Thyroid gland (tissue), 4 donors: ENCODE data around the gene BIRC3. TPM values are rescaled to one million over a fixed set of nuclear protein-coding genes. Genes with fewer than 3 reads are reported as not detected.

ENCODE experiments used
- DNase-seq, 2 donors: peaks; one replicate each; pipeline ENCODE4 v3.0.0-alpha.2; 2019
- H3K27ac ChIP-seq, 3 donors: fragments of 200-600 bp; sonication (generic); 1 replicate in 2 of 3; 2 replicates in 1 of 3; pipeline ENCODE4 v1.5.1; 2016 to 2019; ENCODE audit warnings: mild to moderate bottlenecking in 1 of 3, moderate library complexity in 1 of 3
- H3K27me3 ChIP-seq: fragments of 200-600 bp; sonication (generic); one replicate; pipeline ENCODE4 v1.5.1; 2019
- H3K36me3 ChIP-seq, 2 donors: fragments of 200-600 bp; sonication (generic); one replicate each; pipeline ENCODE4 v1.5.1; 2016 to 2019
- H3K4me1 ChIP-seq, 2 donors: fragments of 200-600 bp; sonication (generic); one replicate each; pipeline ENCODE4 v1.5.1; 2017 to 2019
- H3K4me3 ChIP-seq, 3 donors: fragments of 200-600 bp; sonication (generic); replicated peaks in 1 of 3; 1 replicate in 2 of 3; 2 replicates in 1 of 3; pipeline ENCODE4 v1.5.1; 2016; ENCODE audit warnings: mild to moderate bottlenecking in 1 of 3
- H3K9me3 ChIP-seq: fragments of 200-600 bp; sonication (generic); one replicate; pipeline ENCODE4 v1.5.1; 2017
- CTCF ChIP-seq, 6 experiments: fragments of 200-600 bp in 3 of 6; fragments of 450-650 bp in 3 of 6; sonication (generic) in 3 of 6; IDR thresholded peaks; one replicate each; pipeline ENCODE4 v1.5.1; 2016 to 2019; ENCODE audit warnings: antibody characterized with exemption in 6 of 6, mild to moderate bottlenecking in 2 of 6, inconsistent platforms in 1 of 6, moderate library complexity in 1 of 6
- POLR2A ChIP-seq, 2 donors: fragments of 450-650 bp; IDR thresholded peaks; one replicate each; pipeline ENCODE4 v1.6.1; 2017; ENCODE audit warnings: antibody characterized with exemption in 2 of 2, mild to moderate bottlenecking in 2 of 2, moderate library complexity in 1 of 2
- WGBS, 2 donors: methylation state at CpG; one replicate each; pipeline ENCODE4 v1.1.5; 2017; 5-methylcytosine and 5-hydroxymethylcytosine counted together
- intact Hi-C: fragments of 100-400 bp; cut with DNase I; formaldehyde crosslinking; loops from one replicate; pipeline ENCODE4 v1.15.1; 2023
- total RNA-seq, 4 donors: library from RNA; depleted of rRNA; stranded (reverse); fragments of >200 nt; gene quantifications; one replicate each; pipeline ENCODE4 v1.2.3, GENCODE V29; 2016

The BIRC3 gene
- total RNA-seq, 4 donors from 2014 or later: 2.0 to 6.0 (median 4.1) TPM

DNA sequence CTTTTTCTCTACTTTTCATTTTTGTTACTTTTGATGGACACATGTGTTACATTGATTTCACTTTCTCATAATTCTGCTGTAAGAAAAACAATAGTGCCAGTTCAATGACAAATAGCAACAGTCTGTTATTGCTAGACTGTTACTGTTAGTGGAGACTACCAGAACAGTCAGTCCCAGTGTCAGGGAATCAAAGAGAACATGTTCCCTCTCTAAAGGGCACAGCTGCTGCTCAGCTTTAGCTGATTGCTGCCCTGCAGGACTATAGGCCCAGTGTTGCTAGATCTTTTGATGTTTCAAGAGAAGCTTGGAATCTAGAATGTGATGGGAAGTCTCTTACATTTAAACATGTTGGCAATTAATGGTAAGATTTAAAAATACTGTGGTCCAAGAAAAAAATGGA lies 3.4 kb downstream of the BIRC3 start:
- no peaks in the 10 kb centered on the region for H3K36me3 ChIP-seq
- no peak overlapping the region for H3K27ac ChIP-seq
- peaks cover 0 to 3% of the 10 kb centered on the region in 2 donors for H3K4me1 ChIP-seq
- no peak overlapping the region for H3K4me3 ChIP-seq
- TF ChIP-seq POLR2A (IDR thresholded peaks at IDR 0.05) (no peak), CTCF (IDR thresholded peaks at IDR 0.05) (no peak)
- no peaks in the 10 kb centered on the region for H3K9me3 ChIP-seq
- intact Hi-C loops: no loop called here
- DNase-seq: no peak
- H3K27me3 ChIP-seq: no peaks in the 10 kb centered on the region

DNA sequence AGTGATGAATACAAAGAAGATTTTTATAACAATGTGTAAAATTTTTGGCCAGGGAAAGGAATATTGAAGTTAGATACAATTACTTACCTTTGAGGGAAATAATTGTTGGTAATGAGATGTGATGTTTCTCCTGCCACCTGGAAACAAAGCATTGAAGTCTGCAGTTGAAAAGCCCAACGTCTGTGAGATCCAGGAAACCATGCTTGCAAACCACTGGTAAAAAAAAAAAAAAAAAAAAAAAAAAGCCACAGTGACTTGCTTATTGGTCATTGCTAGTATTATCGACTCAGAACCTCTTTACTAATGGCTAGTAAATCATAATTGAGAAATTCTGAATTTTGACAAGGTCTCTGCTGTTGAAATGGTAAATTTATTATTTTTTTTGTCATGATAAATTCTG lies 5.3 kb downstream of the BIRC3 start:
- Histone ChIP-seq H3K4me3 (no peak overlapping the region), H3K4me1 (peaks cover 0 to 3% of the 10 kb centered on the region in 2 donors), H3K27me3 (no peaks in the 10 kb centered on the region), H3K27ac (no peak overlapping the region), H3K36me3 (no peaks in the 10 kb centered on the region), H3K9me3 (no peaks in the 10 kb centered on the region)
- WGBS, 2 donors: 63 to 70% methylated on average over 2 of the region's 2 CpGs
- no peak for TF ChIP-seq POLR2A (IDR thresholded peaks at IDR 0.05)
- no peak for TF ChIP-seq CTCF (IDR thresholded peaks at IDR 0.05)
- intact Hi-C loops: no loop called here
- DNase-seq: no peak

DNA sequence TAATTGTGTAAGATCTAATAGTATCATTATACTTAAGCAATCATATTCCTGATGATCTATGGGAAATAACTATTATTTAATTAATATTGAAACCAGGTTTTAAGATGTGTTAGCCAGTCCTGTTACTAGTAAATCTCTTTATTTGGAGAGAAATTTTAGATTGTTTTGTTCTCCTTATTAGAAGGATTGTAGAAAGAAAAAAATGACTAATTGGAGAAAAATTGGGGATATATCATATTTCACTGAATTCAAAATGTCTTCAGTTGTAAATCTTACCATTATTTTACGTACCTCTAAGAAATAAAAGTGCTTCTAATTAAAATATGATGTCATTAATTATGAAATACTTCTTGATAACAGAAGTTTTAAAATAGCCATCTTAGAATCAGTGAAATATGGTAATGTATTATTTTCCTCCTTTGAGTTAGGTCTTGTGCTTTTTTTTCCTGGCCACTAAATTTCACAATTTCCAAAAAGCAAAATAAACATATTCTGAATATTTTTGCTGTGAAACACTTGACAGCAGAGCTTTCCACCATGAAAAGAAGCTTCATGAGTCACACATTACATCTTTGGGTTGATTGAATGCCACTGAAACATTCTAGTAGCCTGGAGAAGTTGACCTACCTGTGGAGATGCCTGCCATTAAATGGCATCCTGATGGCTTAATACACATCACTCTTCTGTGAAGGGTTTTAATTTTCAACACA lies 6.4 kb downstream of the BIRC3 start:
- Histone ChIP-seq H3K9me3 (no peaks in the 10 kb centered on the region), H3K4me3 (no peak overlapping the region), H3K27me3 (no peaks in the 10 kb centered on the region), H3K4me1 (no peaks in the 10 kb centered on the region), H3K27ac (no peak overlapping the region), H3K36me3 (peaks cover 0 to 3% of the 10 kb centered on the region in 2 donors)
- whole genome bisulfite sequencing, 2 donors: 96 to 97% methylated on average over 1 of the region's 1 CpG
- DNase-seq: no peak
- TF ChIP-seq CTCF (IDR thresholded peaks at IDR 0.05): no peak
- intact Hi-C loops: no loop called here

DNA sequence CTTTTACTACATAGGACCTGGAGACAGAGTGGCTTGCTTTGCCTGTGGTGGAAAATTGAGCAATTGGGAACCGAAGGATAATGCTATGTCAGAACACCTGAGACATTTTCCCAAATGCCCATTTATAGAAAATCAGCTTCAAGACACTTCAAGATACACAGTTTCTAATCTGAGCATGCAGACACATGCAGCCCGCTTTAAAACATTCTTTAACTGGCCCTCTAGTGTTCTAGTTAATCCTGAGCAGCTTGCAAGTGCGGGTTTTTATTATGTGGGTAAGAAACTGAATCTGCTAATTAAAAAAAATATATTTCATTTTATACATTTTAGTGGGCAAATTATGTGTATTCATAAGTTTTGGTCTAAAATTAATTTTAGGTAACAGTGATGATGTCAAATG lies 7.8 kb downstream of the BIRC3 start:
- TF ChIP-seq POLR2A (IDR thresholded peaks at IDR 0.05) (no peak), CTCF (IDR thresholded peaks at IDR 0.05) (no peak)
- 90 to 93% methylated on average over 3 of the region's 3 CpGs for WGBS, 2 donors
- Histone ChIP-seq H3K36me3 (peaks cover 0 to 3% of the 10 kb centered on the region in 2 donors), H3K27ac (no peak overlapping the region), H3K27me3 (no peaks in the 10 kb centered on the region), H3K9me3 (no peaks in the 10 kb centered on the region), H3K4me1 (no peaks in the 10 kb centered on the region), H3K4me3 (no peak overlapping the region)
- no peak for DNase-seq
- intact Hi-C loops: no loop called here

DNA sequence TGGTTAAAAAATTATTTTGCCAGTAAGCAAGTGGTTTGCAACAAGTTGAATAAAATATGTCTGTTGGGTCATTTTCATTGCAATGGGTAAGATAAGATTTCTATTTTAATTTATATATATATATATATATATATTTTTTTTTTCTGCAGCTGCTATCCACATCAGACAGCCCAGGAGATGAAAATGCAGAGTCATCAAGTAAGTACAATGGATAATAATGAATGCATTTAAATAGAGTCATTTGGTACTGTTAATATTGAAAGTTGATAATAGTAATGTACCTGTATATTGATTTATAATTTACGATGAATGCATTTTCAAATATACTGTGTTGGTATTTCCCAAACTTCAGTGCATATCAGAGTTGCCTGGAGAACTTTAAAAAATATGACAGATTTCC lies 11.5 kb downstream of the BIRC3 start:
- Histone ChIP-seq H3K4me1 (no peaks in the 10 kb centered on the region), H3K27ac (no peak overlapping the region), H3K9me3 (no peaks in the 10 kb centered on the region), H3K36me3 (peaks cover 0 to 3% of the 10 kb centered on the region in 2 donors), H3K4me3 (no peak overlapping the region), H3K27me3 (no peaks in the 10 kb centered on the region)
- DNase-seq: no peak
- no peak for TF ChIP-seq POLR2A (IDR thresholded peaks at IDR 0.05)
- no peak for TF ChIP-seq CTCF (IDR thresholded peaks at IDR 0.05)
- intact Hi-C loops: no loop called here
- WGBS, 2 donors: 98 to 100% methylated on average over 1 of the region's 1 CpG
